ENCODE measurements around the gene GPR180. TPM values are rescaled to one million over a fixed set of nuclear protein-coding genes. Genes with fewer than 3 reads are reported as not detected.
"Not testable (repeated sequence)": the region's sequence is repeated elsewhere in the genome, so short reads cannot be mapped to it uniquely, and the experiment has no call there.

The GPR180 gene
- polyA plus RNA-seq, 3 donors: 1.8 to 6.5 (median 3.3) TPM

GRCh38 chr13:94632226-94632980 lies 30.7 kb downstream of the GPR180 start:
- WGBS, 3 donors: 94 to 99% (median 96%) methylated on average over 3 of the region's 3 CpGs
- H3K27ac ChIP-seq (ENCODE audit: low read depth, low read length): no peak overlapping the region

- WGBS, 3 donors: 78 to 83% (median 80%) methylated on average over 5 of the region's 5 CpGs
- H3K27ac ChIP-seq (ENCODE audit: low read depth, low read length): not testable (repeated sequence)
Observed at GRCh38 chr13:94636096-94636495, 34.4 kb downstream of the GPR180 start.

- WGBS, 3 donors: 84 to 95% (median 92%) methylated on average over 1 of the region's 1 CpG
- H3K27ac ChIP-seq (ENCODE audit: low read depth, low read length): no peak overlapping the region
Observed at GRCh38 chr13:94636942-94637578, 35.4 kb downstream of the GPR180 start.

GRCh38 chr13:94637677-94638076 lies 36.0 kb downstream of the GPR180 start:
- not testable (repeated sequence) for H3K27ac ChIP-seq (ENCODE audit: low read depth, low read length)
- 96 to 98% (median 96%) methylated on average over 3 of the region's 3 CpGs for WGBS, 3 donors

GRCh38 chr13:94640721-94641120 lies 39.1 kb downstream of the GPR180 start:
- H3K27ac ChIP-seq (ENCODE audit: low read depth, low read length): no peak overlapping the region
- WGBS, 3 donors: 46 to 72% (median 69%) methylated on average over 2 of the region's 2 CpGs

GRCh38 chr13:94641409-94641941 lies 39.8 kb downstream of the GPR180 start:
- H3K27ac ChIP-seq (ENCODE audit: low read depth, low read length): no peak overlapping the region

GRCh38 chr13:94646904-94647303 lies 45.2 kb downstream of the GPR180 start:
- 77 to 82% (median 79%) methylated on average over 4 of the region's 4 CpGs for whole genome bisulfite sequencing, 3 donors
- H3K27ac ChIP-seq (ENCODE audit: low read depth, low read length): no peak overlapping the region

More at GRCh38 chr13:94641409-94641941, 39.8 kb downstream of the GPR180 start:
- WGBS, 3 donors: 29 to 54% (median 32%) methylated on average over 3 of the region's 3 CpGs

GRCh38 chr13:94656176-94656575 lies 54.5 kb downstream of the GPR180 start:
- no peak overlapping the region for H3K27ac ChIP-seq (ENCODE audit: low read depth, low read length)
- WGBS, 3 donors: 80 to 100% (median 91%) methylated on average over 1 of the region's 1 CpG

- WGBS, 3 donors: 81 to 94% (median 82%) methylated on average over 1 of the region's 1 CpG
- H3K27ac ChIP-seq (ENCODE audit: low read depth, low read length): no peak overlapping the region
Observed at GRCh38 chr13:94656766-94657165, 55.1 kb downstream of the GPR180 start.

GRCh38 chr13:94657167-94657566 lies 55.5 kb downstream of the GPR180 start:
- H3K27ac ChIP-seq (ENCODE audit: low read depth, low read length): no peak overlapping the region
- 93 to 97% (median 95%) methylated on average over 4 of the region's 4 CpGs for WGBS, 3 donors

- 95 to 100% (median 96%) methylated on average over 1 of the region's 1 CpG for WGBS, 3 donors
- H3K27ac ChIP-seq (ENCODE audit: low read depth, low read length): no peak overlapping the region
Observed at GRCh38 chr13:94658926-94659597, 57.4 kb downstream of the GPR180 start.

GRCh38 chr13:94659598-94659946 lies 57.9 kb downstream of the GPR180 start:
- H3K27ac ChIP-seq (ENCODE audit: low read depth, low read length): no peak overlapping the region

- WGBS, 3 donors: 19 to 55% (median 49%) methylated on average over 6 of the region's 6 CpGs
- H3K27ac ChIP-seq (ENCODE audit: low read depth, low read length): no peak overlapping the region
Observed at GRCh38 chr13:94660695-94661326, 59.2 kb downstream of the GPR180 start.

GRCh38 chr13:94661406-94661805 lies 59.7 kb downstream of the GPR180 start:
- no peak overlapping the region for H3K27ac ChIP-seq (ENCODE audit: low read depth, low read length)
- 42 to 71% (median 69%) methylated on average over 5 of the region's 5 CpGs for WGBS, 3 donors

GRCh38 chr13:94662274-94662945 lies 60.8 kb downstream of the GPR180 start:
- 26 to 35% (median 31%) methylated on average over 12 of the region's 12 CpGs for WGBS, 3 donors

GRCh38 chr13:94664889-94665288 lies 63.2 kb downstream of the GPR180 start:
- WGBS, 3 donors: 49 to 68% (median 64%) methylated on average over 7 of the region's 7 CpGs
- H3K27ac ChIP-seq (ENCODE audit: low read depth, low read length): no peak overlapping the region

More at GRCh38 chr13:94662274-94662945, 60.8 kb downstream of the GPR180 start:
- H3K27ac ChIP-seq (ENCODE audit: low read depth, low read length): no peak overlapping the region

GRCh38 chr13:94666065-94666464 lies 64.4 kb downstream of the GPR180 start:
- 83 to 90% (median 88%) methylated on average over 7 of the region's 7 CpGs for WGBS, 3 donors

GRCh38 chr13:94667190-94667589 lies 65.5 kb downstream of the GPR180 start:
- 55 to 83% (median 65%) methylated on average over 2 of the region's 2 CpGs for WGBS, 3 donors
- H3K27ac ChIP-seq (ENCODE audit: low read depth, low read length): no peak overlapping the region

More at GRCh38 chr13:94666065-94666464, 64.4 kb downstream of the GPR180 start:
- no peak overlapping the region for H3K27ac ChIP-seq (ENCODE audit: low read depth, low read length)
